HG02763 (cell line): ENCODE results near the gene KCNMA1.

Source experiments
- ATAC-seq: cut with Tn5 transposase; IDR thresholded peaks from one replicate; pipeline ENCODE4 v1.9.1; 2021; ENCODE audit warnings: mild to moderate bottlenecking, moderate library complexity; ENCODE audit not compliant: unreplicated experiment

KCNMA1 gene

DNA sequence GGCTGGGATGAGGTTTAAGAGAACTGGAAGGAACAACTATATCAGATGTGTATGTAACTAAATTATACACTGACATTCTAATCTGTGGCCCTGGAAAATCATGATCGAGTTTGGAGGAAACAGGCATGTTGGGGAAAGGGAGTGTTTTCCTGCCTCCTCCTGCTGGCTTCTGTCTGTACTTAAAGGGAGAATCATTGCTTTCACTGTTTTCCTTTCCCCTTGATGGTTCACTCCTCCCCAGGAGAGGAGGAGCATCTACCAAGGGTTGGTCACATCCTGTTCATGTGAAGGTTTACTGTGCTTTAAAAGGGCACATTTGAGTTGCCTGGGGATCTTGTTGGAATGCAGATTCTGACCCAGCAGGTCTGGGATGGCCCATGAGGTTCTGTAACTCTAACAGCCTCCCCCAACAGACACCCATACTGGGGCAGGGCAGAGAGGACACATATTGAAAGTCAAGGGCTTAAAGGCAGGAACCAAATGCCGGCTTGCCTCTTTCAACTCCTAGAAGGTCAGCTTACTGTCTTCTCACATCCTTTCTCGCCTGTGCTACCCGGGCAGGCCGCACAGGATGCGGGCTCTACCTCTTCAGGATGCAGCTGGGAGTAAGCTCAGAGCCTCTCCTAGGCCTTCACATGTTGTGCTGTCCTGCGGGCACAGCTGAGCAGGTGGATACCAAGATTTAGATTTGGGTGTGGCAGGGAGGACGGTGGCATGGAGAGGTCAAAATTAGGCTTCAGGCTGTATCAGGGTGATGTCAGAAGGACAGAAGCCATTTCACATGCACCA lies 694.8 kb downstream of the KCNMA1 start:
- ATAC-seq = no peak

DNA sequence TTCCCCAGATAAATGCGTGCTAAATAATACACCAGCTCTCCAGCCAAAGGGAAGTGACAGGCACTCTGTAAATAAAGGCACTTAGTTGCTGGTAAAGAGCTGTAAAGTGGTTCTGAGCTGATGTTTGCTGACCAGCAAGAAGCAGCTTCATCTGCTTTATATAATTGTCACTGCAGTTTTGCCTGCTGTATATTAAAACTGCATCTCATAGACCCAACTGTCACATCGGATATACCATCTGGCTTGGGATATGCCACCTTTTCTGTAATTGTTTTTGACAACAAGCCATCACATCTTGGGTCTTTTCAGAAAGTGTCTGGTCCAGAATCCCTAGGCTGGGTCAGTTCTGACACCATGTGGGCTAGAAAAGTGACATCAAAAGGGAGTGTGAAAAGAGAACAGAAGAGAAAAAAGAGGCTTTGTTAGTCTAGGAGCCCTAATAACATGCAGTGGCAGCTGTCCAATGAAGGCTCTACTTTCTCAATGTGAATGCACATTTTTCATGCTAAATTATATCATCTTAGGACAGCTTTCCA lies 697.6 kb downstream of the KCNMA1 start:
- ATAC-seq = no peak

DNA sequence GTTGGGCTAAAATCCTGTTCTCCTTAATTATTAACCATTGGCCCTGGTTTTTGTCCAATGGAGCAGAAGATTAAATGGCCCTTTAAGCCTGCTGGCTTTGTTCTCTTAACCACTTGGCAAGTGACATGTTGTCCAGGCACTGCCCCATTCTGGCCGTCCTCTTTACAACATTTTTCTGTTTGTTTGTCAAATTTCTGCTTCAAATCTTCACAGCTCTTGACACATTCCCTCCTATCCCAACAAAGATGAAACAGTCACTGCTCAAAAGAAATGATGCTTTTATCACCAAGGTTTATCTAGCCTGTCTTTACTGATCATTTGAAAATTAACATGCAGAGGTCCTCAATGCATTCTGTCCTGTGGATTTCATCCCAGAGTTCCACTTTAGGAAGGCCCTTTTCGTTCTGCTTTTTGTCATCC lies 700.4 kb downstream of the KCNMA1 start:
- no peak for ATAC-seq

DNA sequence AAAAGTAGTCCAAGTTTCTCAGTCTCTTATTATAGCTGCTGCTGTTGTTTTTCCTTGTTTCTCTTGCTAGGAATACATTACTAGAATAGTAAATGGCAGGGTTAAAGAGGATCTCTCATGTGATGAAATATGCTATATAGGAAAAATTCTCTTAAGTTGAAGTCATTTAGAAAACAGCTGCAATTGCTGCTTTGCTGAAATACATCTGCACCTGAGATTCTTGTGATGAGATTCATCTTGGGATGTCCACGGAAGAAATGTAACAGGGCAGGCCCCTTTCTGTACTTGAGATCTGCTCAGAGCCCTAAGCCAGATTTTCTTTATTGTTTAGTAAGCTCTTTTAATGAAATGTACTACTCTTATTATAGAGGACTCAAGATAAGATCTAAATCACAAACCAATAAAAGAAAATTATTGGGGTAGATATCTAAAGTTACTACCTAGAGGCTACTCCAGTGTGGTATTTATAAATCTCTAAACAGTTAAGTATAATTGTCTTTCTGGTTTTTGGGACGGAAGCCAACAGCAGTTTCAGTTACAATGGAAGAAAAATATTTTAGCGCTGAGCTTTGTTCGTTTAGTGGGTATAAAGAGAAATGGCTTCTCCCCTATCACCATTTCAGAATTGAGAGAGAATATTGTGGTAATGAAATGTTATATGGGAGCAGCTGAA lies 701.5 kb downstream of the KCNMA1 start:
- ATAC-seq = no peak

DNA sequence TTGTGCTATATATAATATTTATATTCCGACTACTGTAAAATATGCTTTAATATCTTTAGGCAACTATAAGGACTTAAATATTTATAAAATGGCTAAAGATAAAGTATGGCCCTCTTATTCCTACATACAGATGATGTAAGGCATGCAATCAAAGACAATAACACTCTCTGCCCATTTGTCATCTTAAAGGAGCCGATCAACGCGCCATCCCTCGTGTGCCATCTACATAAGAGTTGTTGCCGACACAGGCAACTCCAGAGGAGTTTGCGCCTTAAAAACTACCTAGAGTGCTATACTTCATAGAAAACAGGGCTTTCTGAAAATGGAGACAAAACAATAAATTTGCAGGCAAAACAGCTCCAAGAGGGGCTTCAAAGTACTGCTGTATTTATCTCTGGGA lies 709.0 kb downstream of the KCNMA1 start:
- ATAC-seq = no peak

DNA sequence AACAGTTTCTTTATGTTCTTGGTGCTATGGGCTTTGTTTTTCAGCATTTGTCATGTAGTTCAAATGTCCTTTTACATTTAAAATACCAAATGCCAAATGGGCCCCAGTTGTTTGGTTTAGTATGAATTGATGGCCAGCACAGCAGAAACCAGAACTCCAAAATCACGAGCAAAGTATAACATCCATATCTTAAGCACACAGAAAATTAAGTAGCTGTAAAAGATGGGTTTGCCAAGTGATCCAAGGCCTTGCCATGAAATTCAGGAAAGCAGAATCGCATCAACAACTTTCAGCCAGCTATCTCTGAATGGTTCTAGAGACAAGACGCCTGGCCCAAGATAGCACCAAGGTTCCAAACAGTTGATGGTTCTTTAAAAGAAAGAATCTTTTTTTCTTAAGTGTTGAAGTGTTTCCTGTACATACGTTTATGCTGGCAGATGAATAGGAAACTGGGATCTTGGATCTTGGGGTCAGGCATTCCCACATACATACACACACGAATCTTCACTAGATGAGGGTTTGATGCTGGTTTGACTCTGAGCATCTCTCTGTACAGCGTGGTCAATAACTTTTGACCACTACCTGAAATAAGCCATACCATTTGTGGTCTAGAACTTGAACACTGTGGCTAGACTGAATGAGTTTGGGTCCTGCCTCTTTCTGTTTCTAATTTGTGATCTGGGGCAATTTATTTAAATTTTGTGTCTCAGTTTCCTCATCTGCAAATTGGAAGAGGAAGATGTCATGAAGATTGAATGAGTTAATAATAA lies 711.8 kb downstream of the KCNMA1 start:
- ATAC-seq = no peak

DNA sequence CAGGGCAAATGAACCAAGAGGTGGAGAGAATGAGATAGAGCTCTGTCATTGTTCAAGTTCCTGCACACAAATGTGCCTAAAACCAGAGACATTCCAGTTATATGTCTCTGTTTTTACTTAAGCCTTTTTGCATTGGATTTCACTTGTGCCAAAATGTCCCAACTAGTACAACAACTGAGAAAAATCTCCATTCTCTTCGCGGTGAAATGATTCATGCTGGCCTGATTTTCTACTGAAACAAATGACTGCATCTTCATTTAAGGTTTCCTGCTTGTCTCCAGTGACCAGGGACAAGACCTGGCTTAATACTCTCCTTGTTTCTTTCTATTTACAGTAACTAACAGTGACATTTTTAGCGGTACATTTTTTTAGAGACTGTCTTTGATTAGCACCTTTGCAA lies 714.9 kb downstream of the KCNMA1 start:
- ATAC-seq = no peak

DNA sequence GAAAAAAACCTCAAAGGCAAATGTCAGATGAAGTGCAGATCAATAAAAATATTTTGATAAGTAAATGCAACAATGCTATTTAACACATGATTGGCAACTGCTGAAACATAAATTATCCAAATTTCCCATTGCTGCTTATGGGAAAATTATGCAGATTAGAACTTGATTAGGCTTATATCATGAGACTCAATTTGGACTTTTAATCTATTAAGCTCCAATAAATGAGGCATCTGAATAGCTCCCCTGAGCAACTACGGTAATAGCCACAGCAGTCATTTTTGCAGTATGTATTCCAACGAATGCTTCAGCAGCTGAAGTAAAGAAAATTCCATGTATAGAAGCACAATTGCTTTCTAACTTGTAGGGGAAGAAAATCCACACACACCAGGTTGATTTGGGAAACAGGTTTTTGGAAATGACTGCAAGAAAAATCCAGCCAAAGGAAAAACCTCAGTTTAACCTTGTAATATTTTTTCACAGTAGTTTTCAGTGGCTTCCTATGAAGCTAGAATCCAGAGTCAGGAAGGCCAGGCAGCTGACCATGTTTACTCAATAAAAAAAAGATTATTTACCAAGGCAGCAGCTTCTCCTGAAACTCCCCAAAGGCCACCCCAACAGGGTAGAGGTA lies 716.1 kb downstream of the KCNMA1 start:
- ATAC-seq = no peak

DNA sequence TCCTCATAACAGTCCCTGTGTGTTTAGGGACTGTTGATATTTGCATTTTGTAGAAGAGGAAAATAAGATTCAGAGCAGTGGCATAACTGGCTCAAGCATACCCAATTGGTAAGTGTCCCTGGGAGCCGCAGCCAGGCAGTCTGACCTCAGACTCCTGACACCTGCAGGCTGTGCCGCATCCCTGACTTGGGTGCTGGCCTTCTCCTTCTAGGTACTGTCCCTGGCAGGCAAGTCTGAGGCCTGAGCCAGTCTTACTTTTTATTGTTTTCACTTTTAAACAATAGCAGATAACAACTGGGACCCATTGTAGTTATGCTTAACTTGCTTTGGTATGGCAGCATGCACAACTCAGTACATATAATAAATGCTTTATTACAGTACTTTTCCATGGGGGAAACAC lies 717.0 kb downstream of the KCNMA1 start:
- no peak for ATAC-seq

DNA sequence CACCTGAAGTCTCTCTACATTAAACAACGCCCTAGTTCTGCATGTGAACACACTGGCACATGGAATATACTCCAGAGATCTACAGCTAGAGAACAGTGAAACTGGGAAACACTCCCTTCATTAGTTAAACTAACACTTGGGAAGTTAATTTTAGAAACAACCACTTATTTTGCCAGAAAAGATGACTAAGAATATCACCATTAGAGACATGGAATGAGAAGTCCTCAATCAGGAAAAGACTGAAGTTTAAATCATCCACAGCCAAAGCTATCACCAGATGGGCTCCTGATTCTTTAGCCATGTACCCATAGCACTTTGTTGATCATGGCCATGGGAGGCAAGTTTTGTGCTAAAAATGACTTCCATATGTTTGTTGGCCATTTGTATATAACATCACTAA lies 719.5 kb downstream of the KCNMA1 start:
- ATAC-seq = no peak

DNA sequence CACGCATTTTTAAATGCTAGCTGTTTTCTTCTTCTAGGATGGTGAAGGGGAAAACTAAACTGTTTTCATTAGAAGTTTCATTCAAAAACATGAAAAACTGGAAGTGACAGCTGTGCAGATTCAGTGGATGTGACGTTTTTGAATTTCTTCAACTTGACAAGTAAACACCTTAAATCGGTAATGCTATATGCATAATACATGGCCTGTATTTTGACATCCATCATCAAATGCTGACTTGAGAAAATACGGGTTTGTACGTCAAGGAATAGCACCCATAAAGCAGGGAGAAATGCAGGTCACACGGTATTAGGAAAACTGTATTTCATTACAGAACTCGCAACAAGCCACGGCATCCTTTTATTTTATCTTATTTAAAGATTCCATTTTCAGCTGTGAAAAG lies 720.5 kb downstream of the KCNMA1 start:
- ATAC-seq = no peak

DNA sequence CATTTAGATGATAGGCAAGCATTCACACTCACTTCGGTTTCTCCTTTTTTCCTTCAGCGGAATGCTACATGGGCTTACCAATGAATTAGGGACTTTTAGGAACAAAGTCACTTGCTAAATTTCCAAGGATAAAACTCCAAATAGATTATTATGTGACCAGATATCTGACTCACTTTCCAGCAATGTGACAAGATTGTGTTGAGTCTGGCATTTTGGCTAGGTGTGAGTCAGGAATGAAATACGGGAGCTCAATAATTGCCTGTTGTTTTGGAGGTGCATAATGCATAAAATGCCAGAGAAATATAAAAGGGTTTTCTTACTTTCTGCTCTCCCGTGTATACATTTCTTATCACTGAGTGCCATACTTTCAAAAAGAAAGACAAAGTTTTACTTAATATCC lies 721.1 kb downstream of the KCNMA1 start:
- ATAC-seq = no peak

DNA sequence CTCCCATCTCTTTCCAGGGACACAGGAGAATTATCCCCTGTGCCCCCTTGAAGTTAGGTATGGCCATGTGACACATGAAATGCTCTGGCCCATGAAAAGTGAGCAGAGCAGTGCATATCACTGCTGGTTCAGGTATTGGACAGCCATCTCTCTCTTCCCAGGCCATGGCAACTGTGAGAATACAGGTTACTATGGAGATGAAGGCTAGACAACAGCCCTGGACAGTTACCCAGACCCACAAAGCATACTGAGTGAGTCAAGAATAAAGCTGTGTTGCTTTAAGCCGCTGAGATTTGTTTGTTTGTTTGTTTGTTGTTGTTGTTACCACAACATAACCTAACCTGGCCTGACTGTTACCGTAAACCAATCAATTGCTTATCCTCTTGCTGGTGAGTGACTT lies 722.3 kb downstream of the KCNMA1 start:
- ATAC-seq = no peak

DNA sequence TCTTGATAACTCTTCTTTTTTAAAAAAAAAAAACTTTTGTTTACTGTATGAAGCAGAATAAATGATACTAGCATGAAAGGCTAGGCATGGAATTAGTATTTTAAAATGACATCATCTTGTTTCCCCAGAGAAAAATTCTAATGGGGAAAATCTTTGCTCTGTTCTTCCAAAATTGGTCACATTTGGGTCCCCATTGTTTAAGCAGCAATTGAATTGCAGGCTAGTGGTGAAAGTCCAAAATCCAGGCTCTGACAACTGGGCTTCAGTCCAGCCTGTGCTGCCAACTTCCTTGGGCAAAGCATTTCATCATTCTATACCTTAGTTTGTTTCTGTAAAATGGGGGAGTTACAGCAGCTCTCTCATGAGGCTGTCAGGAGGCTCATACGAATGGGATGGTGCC lies 726.4 kb downstream of the KCNMA1 start:
- no peak for ATAC-seq

DNA sequence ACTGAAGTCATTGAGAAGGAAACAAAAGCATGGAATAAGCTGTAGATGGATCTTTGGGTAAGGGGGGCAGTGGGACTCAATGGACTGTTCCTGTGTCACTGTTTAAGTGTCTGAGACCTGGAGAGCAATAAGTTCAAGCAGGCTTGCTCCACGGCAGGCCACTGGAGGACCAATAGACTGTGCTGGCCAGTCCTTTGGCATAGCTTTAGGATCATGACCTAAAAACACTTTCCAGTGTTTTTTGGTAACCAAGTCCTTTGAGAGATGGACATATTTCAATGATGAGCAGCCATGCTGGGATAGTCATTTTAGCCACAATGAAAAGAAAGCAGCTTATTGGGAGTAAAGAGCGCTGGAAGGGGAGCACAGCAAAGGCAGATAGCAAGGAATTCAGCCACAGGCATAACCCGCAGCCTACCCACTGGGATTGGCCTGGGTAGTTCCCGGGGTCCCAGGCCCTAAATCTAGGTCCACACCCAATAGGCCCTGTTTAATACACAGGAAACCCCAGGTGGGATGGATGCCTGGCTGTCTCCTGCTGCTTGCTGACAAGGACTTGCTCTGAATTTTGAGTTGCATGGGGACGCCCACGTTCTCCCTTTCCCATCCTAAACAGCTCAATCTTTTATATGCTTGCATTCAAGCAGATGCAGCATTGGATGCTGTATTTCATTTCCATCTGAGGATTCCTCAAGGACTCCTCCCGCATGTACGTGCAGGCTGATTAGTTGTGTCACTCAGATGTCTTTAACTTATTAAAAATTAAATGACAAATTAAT lies 727.2 kb downstream of the KCNMA1 start:
- ATAC-seq = no peak

DNA sequence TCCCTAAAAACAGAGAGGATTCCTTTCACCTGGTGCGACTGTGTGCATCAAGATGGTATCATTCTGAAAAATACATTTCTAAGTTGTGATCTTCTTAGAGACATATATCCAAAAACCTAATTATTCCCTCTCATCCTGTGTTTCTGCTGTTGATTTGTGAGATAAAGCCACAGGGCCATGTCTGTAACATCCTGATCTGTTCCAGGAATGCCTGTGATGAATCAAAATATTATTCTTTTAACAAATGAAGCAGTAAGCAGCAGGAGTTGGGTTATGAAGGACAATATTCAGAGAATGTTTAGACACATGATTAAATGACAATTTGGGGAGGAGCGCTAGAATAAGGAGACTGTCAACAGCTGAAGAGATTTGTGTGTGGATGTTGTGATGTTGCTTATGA lies 731.4 kb downstream of the KCNMA1 start:
- no peak for ATAC-seq

DNA sequence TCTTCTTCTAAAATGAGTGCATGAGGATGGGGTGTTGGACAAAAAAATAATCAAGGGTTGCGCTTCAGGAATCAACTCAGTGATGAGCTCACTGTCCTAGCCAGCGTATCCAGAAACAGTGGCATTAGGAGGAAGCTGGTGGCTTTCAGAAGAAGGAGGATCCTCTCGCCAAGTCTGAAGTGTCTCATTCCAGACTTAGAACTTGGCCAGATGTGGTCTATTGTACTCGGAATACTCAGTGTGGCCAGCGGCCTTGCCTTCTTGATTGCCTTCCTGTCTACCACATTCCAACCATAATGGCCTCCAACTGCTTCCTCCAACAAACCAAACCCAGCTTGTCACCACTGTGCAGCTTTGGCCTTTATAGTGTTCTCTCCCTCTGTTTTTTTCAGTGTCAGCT lies 732.4 kb downstream of the KCNMA1 start:
- no peak for ATAC-seq

DNA sequence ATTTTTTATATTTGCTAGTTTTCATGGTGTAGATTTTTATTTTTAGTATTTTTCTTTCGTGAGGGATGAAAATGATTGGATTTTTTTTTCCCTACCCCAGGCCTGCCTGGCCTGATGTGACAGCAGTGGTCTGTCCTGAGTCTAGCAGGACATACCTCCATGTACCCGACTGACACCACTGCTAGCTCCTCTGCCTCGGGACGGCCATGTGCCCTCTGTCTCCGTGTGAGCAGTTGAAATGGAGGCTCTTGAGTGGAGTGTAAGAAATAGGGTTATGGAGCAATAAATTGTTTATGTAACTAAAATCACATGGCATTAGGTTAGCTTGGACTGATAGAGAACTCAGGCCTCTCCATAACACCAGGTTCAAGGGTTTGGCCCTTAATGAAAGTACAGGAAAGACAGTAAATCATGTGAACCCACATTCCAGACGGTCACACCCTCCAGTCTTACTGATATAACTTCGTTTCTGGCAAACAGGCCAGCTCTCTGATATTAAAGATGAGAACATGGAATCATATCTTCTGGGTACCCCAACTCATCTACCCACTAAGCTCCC lies 734.1 kb downstream of the KCNMA1 start:
- no peak for ATAC-seq

DNA sequence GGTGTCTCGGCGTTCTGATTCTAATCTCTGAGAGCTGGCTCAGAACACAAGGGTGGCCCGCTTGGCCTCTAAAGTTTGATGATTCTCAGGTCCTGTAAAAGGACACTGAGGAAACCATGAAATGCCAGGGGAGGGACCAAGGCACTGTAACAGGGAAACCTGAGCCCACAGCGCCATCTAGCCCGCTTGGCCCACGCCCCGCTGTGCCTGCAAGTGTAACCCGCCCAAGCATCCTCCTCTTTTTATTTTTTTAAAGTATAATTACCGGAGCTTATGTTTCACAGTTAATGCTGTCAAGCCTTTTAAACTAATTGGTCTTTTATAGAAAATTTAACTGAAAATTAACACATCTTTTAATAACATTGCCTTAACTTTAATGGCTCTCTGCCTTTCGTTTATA lies 734.7 kb downstream of the KCNMA1 start:
- no peak for ATAC-seq

DNA sequence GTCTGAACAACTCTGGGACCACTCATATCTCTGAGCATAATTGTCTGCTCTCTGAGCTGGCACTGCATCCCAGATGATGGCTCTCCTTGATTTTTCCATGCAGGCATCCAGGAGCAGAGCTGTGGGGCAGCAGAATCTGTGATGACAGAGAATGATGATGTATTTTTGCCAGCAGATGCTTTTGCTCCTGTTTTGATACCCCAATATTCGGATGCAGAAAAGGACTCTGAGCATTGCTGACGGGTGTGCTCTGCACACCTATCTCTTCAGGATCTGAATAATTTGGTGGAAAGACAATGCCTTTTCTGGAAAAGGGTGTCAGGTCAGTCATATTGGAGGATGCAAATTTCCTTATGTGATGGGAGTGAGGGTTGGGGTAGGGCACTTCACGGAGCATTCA lies 735.9 kb downstream of the KCNMA1 start:
- ATAC-seq = no peak
